NT2/D1 (cell line): ENCODE data around the gene CMPK2.

ENCODE experiments used
- SUZ12 ChIP-seq: IDR thresholded peaks from 2 replicates; pipeline ENCODE4 v1.6.1; 2011; ENCODE audit not compliant: insufficient read length, insufficient read depth; ENCODE audit errors: extremely low read depth
- YY1 ChIP-seq: IDR thresholded peaks from 2 replicates; pipeline ENCODE4 v1.6.1; 2011; ENCODE audit not compliant: insufficient read length, insufficient read depth
- ZNF274 ChIP-seq: IDR thresholded peaks from 2 replicates; pipeline ENCODE4 v1.6.1; 2011; ENCODE audit warnings: mild to moderate bottlenecking, low read depth, low read length

GRCh38 chr2:6864231-6864754, 1.4 kb downstream of the CMPK2 start:
- TF ChIP-seq ZNF274 (no peak), YY1 (no peak), SUZ12 (no peak)
